ENCODE data around the gene BNC2. TPM values are rescaled to one million over a fixed set of nuclear protein-coding genes. Genes with fewer than 3 reads are reported as not detected.
A peak's percentile ranks its signal among the peaks of the same experiment; 100 is the strongest.

BNC2 gene
- total RNA-seq, 1 experiment from 2014 or later = 2.7 TPM

DNA sequence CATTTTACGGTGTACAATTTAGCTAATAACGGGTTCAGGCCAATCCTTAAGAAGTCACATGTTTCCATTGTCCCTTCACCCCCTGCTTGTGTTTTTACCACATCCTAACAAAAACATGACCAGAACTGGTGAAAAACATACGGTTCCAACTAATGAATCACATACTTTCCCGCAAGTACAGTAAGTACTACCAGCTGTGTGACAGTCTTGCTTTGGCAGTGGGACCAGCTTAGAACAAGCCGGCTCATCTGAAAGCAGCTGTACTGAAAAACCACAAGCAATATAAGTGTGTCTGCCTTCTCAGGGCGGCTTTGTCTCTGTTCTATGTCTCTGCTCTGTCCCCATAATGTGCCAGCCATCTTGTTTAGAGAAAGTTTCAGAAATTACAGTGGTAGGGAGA, 242.5 kb downstream of the BNC2 start:
- peak; percentile 83 for DNase-seq (ENCODE audit: low spot score)

- DNase-seq (ENCODE audit: low spot score) = no peak
Measured at GRCh38 chr9:16627521-16627920, 242.9 kb downstream of the BNC2 start.

DNA sequence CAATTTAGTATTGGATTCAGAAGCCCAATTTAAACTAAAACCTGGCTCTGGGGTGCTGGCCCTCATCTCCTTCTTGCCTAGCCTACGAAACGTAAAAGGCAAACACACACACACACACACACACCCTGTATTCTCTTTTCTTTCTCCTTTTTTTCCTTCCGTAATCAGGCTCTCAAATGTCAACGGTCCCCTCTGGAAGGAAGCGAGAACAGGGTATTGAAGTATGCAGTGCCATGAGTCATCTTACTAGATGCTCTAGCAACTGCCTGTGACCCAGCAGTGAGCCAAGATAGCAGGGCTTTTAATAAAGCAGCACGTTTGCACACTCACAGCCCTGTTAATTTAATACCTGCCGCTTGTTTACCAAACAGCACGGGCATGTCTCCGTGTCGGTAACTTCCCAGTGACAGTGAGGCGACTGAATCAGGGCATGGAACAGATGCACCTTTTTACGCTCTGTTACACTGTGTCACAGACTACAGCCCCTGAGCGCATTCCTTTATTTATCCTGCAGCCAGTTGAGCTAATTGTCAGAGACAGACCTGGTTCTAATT, 243.8 kb downstream of the BNC2 start:
- peak; percentile 70 for DNase-seq (ENCODE audit: low spot score)

DNA sequence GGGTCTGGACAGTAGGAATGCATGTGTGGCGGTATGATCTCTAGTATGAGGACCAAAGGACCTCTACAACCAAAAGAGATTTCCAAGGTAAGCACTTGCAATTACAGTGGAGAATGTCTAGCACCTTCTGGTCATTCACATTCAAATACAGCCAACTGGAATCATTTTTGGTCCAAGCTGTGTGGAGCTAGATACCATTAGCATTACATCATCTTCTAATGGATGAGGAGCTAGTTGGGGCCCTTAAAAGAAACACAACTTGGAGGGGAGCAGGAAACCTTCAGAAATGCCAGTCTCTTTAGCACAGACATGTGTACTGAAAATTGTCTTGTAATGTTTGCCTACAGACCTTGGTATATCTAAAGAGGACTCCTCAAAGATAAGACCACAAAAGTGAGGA, 244.7 kb downstream of the BNC2 start:
- no peak for DNase-seq (ENCODE audit: low spot score)

DNA sequence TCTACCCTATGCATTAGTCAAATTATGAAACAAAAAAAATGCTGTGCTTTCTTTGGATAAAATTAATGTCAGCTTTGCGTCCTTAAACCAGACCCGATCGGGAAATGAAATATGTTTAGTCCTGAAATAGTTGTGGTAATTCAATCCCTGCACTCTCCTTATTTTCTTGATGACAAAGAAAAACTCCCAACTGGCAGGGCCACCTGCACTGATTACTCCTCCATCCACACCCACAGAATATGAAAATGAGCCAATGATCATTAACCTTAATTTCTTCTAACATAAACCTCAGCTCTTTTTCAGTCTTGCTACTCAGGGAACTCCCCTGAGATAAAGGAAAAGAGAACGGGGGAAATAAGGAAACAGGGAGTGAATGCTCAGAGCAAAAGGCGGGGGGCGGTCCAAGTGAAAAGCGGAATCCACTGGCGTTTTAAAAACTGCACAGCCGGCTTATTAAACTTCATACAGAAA, 245.3 kb downstream of the BNC2 start:
- DNase-seq (ENCODE audit: low spot score) = no peak

- no peak for DNase-seq (ENCODE audit: low spot score)
Measured at GRCh38 chr9:16624744-16625117, 245.7 kb downstream of the BNC2 start.

- DNase-seq (ENCODE audit: low spot score) = no peak
Measured at GRCh38 chr9:16623989-16624743, 246.3 kb downstream of the BNC2 start.

DNA sequence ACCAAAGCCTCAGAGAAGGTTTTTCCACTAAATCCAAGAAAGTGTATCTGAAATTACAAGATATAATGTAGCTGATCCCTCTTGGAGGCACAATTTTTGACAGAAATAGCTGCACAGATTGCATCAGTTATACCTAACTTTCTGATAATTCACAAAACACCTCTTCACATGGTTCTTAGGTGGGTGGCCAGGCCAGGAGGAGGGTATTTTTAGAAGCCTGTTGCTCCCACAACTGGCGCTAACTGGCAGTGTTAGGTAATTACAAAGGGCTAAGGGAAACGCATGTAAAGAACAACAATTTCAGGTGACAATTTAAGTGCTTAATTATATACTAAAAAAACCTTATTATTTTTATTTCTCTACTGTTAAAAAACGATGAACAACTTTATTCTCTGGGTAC, 247.9 kb downstream of the BNC2 start:
- no peak for DNase-seq (ENCODE audit: low spot score)

GRCh38 chr9:16619914-16620520, 250.5 kb downstream of the BNC2 start:
- no peak for DNase-seq (ENCODE audit: low spot score)

GRCh38 chr9:16619402-16619801, 251.1 kb downstream of the BNC2 start:
- no peak for DNase-seq (ENCODE audit: low spot score)

DNA sequence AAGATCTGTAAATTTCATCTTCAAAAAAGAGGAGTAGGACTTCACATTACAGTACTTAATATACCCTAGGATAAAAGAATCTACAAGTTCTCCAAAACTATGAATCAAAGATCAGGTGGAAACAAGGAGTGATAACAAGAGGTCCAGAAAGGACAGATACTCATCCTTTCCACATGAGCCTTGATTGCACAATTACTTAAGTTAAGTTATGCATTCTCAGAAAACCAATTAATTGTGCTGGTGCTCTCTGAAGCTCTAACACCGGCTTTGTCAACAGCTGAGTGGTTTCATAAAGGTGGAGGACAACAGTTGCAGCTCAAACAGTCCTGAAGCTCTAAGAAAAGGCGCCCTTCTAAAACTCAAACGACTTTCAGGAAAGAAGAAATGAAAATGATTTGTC, 251.9 kb downstream of the BNC2 start:
- no peak for DNase-seq (ENCODE audit: low spot score)

GRCh38 chr9:16616686-16617085, 253.8 kb downstream of the BNC2 start:
- no peak for DNase-seq (ENCODE audit: low spot score)

- DNase-seq (ENCODE audit: low spot score) = no peak
Measured at GRCh38 chr9:16615451-16615850, 255.0 kb downstream of the BNC2 start.

DNA sequence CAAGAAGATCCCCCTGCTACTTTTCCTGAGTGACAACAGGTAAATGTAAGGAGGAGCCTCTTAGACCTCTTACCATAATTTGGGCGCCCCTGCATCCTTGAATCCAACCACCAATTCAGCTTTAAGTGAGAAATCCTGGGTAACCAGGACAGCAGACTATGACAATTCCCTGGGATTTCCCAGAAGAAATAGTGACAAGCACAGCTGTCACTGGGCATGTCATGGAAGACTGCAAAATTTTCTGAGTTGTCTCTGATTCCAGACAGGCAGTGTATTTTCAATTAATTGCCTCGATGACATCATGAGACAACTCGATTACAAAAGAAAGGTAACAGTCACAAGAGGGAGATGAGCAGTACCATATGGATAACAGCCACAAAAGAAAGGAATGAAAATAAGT, 256.9 kb downstream of the BNC2 start:
- DNase-seq (ENCODE audit: low spot score) = no peak

- no peak for DNase-seq (ENCODE audit: low spot score)
Measured at GRCh38 chr9:16613051-16613450, 257.4 kb downstream of the BNC2 start.

- DNase-seq (ENCODE audit: low spot score) = no peak
Measured at GRCh38 chr9:16612627-16613026, 257.8 kb downstream of the BNC2 start.

DNA sequence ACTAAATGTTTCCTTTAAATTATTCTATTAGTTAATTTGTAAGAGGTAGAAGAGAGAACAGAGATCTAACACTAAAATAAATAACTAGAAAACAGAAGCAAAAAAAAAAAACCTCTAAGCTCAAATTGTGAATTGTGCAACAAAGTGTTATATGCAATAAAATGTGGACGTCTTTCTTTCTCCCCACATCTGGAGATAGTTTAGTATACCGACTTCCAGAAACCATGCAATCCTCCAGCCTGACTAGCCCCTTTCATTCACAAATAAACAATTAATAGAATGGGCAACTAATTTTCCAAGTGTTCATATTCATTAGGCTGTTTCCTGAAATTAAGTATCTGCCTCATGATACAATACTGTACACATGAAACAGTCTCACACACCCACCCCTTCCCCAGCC, 258.5 kb downstream of the BNC2 start:
- DNase-seq (ENCODE audit: low spot score) = no peak

DNA sequence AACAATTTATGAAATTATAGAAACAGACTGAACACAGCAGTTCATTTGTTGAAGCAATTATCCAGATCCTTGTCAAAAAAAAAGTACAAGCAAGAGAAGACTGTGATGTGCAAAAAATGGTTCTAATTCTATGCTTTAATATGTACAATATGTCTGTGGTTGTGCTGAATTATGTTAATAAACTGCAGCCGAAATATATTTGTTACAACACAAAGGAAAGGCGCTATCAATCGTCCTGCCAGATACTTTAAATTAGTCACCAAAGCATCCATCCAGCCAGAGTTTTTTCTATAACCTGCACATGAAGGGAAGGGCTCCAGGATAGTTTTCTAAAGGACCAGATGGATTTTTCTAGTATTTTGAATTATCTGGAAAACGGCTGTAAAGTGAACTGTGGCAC, 259.5 kb downstream of the BNC2 start:
- DNase-seq (ENCODE audit: low spot score) = no peak

DNA sequence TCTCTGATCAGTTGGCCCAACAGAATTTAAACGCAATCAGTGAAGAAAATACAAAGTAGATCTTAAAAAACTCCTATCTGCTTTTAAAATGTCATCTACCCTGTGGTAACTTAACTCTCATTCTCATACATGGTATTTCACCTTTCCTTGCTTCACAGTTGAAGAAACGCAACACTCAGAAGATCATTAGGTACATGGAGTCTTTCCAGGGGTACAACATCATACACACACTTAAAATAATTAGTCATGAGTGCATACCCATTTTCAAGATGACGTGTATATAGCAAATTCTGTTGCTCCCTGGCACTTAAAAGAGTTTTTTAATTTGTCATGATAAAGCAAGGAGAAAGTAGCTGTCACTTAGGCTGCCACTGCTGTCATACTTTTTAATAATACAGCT, 259.9 kb downstream of the BNC2 start:
- DNase-seq (ENCODE audit: low spot score) = no peak

GRCh38 chr9:16608906-16609305, 261.6 kb downstream of the BNC2 start:
- no peak for DNase-seq (ENCODE audit: low spot score)

DNA sequence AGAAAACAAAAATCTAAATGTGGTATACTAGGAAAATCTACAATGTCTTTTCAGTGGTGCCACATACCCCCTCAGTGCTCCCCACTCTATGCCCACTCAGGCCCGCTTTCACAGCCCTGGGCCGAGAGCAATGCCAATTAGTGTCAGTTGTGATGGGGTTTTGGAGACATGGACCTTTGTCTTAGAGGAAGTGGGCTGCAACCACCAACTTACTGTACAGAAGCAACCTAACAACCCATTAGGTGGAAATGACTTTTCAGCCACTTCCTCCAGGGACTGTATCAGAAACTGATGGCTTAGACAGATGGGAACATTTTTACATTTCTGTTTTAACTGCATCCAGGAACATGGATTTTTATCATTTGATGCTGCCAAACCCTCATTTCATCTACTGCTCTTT, 268.0 kb downstream of the BNC2 start:
- no peak for DNase-seq (ENCODE audit: low spot score)

DNA sequence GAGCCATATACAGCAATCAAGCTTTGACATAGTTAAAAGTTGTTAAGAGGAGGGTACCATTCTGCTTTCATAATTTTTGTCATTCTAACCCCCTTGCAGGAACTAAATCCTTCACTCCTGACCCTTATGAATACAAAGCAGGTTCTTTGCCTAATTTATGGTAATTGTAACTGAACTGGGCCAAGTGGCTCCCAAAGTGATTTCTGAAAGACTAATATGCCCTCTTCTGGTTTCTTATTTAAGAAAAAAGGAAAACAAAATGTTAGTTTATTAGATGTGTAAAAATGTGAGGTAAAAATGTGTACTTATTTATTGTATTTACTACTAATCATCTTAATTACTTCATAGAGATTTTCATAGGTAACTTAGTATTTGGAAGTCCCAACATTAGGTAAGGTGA, 268.5 kb downstream of the BNC2 start:
- no peak for DNase-seq (ENCODE audit: low spot score)

DNA sequence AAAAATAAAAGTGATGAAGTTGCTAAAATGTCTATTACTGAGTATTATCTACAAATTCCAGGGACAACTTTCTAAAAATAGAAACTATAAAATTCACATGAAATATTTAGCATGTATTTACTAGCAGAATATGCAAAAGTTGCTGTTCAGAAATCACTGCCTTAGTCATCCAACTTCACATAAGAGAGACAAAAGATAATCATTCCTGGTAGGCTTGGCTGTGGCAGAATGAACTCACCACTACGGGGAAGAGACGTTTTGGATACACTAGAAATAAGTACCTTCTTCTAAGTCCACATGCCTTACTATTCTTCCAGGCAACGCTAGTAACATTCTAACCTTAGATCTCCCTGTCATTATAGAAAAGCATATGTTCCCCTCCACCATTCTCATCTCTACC, 272.2 kb downstream of the BNC2 start:
- no peak for DNase-seq (ENCODE audit: low spot score)
